GM12878 (cell line): Measurements from ENCODE around the gene DNAI2. TPM values are rescaled to one million over a fixed set of nuclear protein-coding genes. Genes with fewer than 3 reads are reported as not detected.

ENCODE experiments used
- ATAC-seq: fragments of 200-7000 bp; cut with Tn5 transposase; 3 replicates; pipeline ENCODE4 v1.9.1; 2020; ENCODE audit warnings: mild to moderate bottlenecking, moderate library complexity
- BruUV-seq: library from RNA; stranded (reverse); fragments of 400-500 nt; replicated peaks from 2 replicates; lab custom pipeline; 2021; lab: Mats Ljungman, UMichigan
- CTCF ChIA-PET: fragments of 300-600 bp; sonication (Branson Sonifier 250); formaldehyde crosslinking; extraction: SDS; loops from one replicate; lab custom pipeline; 2021; ENCODE audit warnings: inconsistent platforms; lab: Yijun Ruan, JAX
- POLR2A ChIA-PET: fragments of 350-600 bp; formaldehyde crosslinking; extraction: SDS; loops from one replicate; lab custom pipeline; 2021; ENCODE audit warnings: inconsistent platforms; lab: Charles Lee
- RAD21 ChIA-PET: fragments of 300-600 bp; sonication (Branson Sonifier 250); formaldehyde crosslinking; loops from one replicate; lab custom pipeline; 2023; ENCODE audit warnings: antibody characterized with exemption; ENCODE audit not compliant: unreplicated experiment; lab: Charles Lee
- SMC1A ChIA-PET: fragments of 300-600 bp; sonication (Branson Sonifier 250); formaldehyde crosslinking; loops from one replicate; lab custom pipeline; 2023; ENCODE audit not compliant: unreplicated experiment, uncharacterized antibody; lab: Charles Lee
- DNase-seq: peaks from one replicate; pipeline ENCODE4 v3.0.0-alpha.2; 2011; ENCODE audit warnings: low read depth, low spot score
- FAIRE-seq: peaks from 3 replicates; lab custom pipeline; 2011; peaks lifted over from hg19 to GRCh38; lab: Jason Lieb, UNC
- H2AFZ ChIP-seq: 2 replicates; pipeline ENCODE4 v1.6.0; 2011; ENCODE audit warnings: low read depth, low read length, control low read depth; ENCODE audit not compliant: control insufficient read depth
- H3K27ac ChIP-seq: 2 replicates; pipeline ENCODE4 v1.5.1; 2011; ENCODE audit warnings: control low read depth; ENCODE audit not compliant: control insufficient read depth, insufficient read depth
- H3K27me3 ChIP-seq, 2 experiments: replicated peaks in 1 of 2; 2 replicates each; pipeline versions ENCODE4 v1.6.0 to v1.6.1; 2011; ENCODE audit warnings: low read length in 1 of 2; ENCODE audit not compliant: control insufficient read depth in 2 of 2, insufficient read depth in 2 of 2
- H3K36me3 ChIP-seq, 2 experiments: 2 replicates each; pipeline ENCODE4 v1.5.1; 2011; ENCODE audit warnings: low read length in 1 of 2; ENCODE audit not compliant: control insufficient read depth in 2 of 2, insufficient read depth in 2 of 2
- H3K4me1 ChIP-seq: 2 replicates; pipeline ENCODE4 v1.6.1; 2011; ENCODE audit warnings: mild to moderate bottlenecking, low read length, moderate library complexity, mixed read lengths; ENCODE audit not compliant: control insufficient read depth, insufficient read depth
- H3K4me2 ChIP-seq: 2 replicates; pipeline ENCODE4 v1.6.0; 2011; ENCODE audit warnings: control low read depth; ENCODE audit not compliant: control insufficient read depth, insufficient read depth
- H3K4me3 ChIP-seq: fragments of 200-600 bp; sonication (generic); 2 replicates; pipeline ENCODE4 v1.5.1; 2016
- H3K79me2 ChIP-seq: 2 replicates; pipeline ENCODE4 v1.6.0; 2011; ENCODE audit warnings: low read length; ENCODE audit not compliant: control insufficient read depth, insufficient read depth
- H3K9ac ChIP-seq: 2 replicates; pipeline ENCODE4 v1.8.0; 2011; ENCODE audit warnings: low read length, control low read depth, mixed read lengths; ENCODE audit not compliant: control insufficient read depth, insufficient read depth
- H3K9me3 ChIP-seq: replicated peaks from 3 replicates; pipeline ENCODE4 v1.5.1; 2011; ENCODE audit warnings: mild to moderate bottlenecking, low read length; ENCODE audit not compliant: control insufficient read depth, insufficient read depth
- H4K20me1 ChIP-seq: 2 replicates; pipeline ENCODE4 v1.6.0; 2011; ENCODE audit not compliant: control insufficient read depth, insufficient read depth
- ASH2L ChIP-seq: fragments of 300-600, 200-600 bp; sonication (generic); IDR thresholded peaks from 2 replicates; pipeline ENCODE4 v1.6.1; 2017; ENCODE audit warnings: low read depth, mild to moderate bottlenecking, borderline replicate concordance
- CBX3 ChIP-seq: fragments of 200-600 bp; sonication (generic); IDR thresholded peaks from 2 replicates; pipeline ENCODE4 v1.6.1; 2016; ENCODE audit warnings: low read depth, borderline replicate concordance
- CBX5 ChIP-seq: sonication (generic); IDR thresholded peaks from 2 replicates; pipeline ENCODE4 v1.6.1; 2016; ENCODE audit warnings: low read depth, moderate library complexity, mild to moderate bottlenecking, inconsistent platforms
- HDAC2 ChIP-seq: fragments of 200-600 bp; sonication (generic); IDR thresholded peaks from 2 replicates; pipeline ENCODE4 v1.6.1; 2017
- HDGF ChIP-seq: fragments of 450-650 bp; IDR thresholded peaks from 2 replicates; pipeline ENCODE4 v1.6.1; 2016; ENCODE audit warnings: antibody characterized with exemption
- NFYA ChIP-seq: IDR thresholded peaks from 2 replicates; pipeline ENCODE4 v1.6.1; 2011; ENCODE audit warnings: low read depth, mild to moderate bottlenecking, low read length, improper control_type of control experiment, borderline replicate concordance
- RAD51 ChIP-seq: fragments of 450-650 bp; IDR thresholded peaks from 2 replicates; pipeline ENCODE4 v1.6.1; 2016; ENCODE audit warnings: moderate library complexity, mild to moderate bottlenecking, inconsistent platforms
- ZNF217 ChIP-seq: fragments of 450-650 bp; IDR thresholded peaks from 2 replicates; pipeline ENCODE4 v1.6.1; 2017; ENCODE audit warnings: antibody characterized with exemption, mild to moderate bottlenecking
- ZNF24 ChIP-seq: fragments of 450-650 bp; IDR thresholded peaks from 2 replicates; pipeline ENCODE4 v1.6.1; 2017; ENCODE audit warnings: antibody characterized with exemption, mild to moderate bottlenecking
- WGBS: methylation state at CpG from one replicate; pipeline ENCODE4 v1.1.6; 2016; ENCODE audit warnings: low lambda C conversion rate; ENCODE audit not compliant: insufficient replicate concordance, insufficient coverage; ENCODE audit errors: missing lambda C conversion rate; 5-methylcytosine and 5-hydroxymethylcytosine counted together
- in situ Hi-C: fragments of 300-500 bp; cut with MboI; formaldehyde crosslinking; loops from 9 replicates; pipeline ENCODE4 v1.14.3; 2018; ENCODE audit warnings: mixed read lengths
- intact Hi-C: fragments of 100-400 bp; cut with micrococcal nuclease; formaldehyde crosslinking; loops from one replicate; pipeline ENCODE4 v1.14.2; 2022; ENCODE audit not compliant: unreplicated experiment
- polyA plus RNA-seq, 11 experiments: library from polyadenylated mRNA; depleted of rRNA in 4 of 11; unstranded in 6 of 11; stranded (reverse) in 5 of 11; fragments of >200 nt; fragmentation: Nextera tagmentation in 4 of 11; fragmentation: Illumina TruSeq in 1 of 11; extraction: Ambion mirVana in 4 of 11; extraction: Trizol in 1 of 11; gene quantifications; 1 replicate in 1 of 11; 2 replicates in 10 of 11; pipeline versions ENCODE4 v1.2.1 to v1.2.3, GENCODE V29; 2011 to 2016; ENCODE audit warnings: inconsistent platforms in 2 of 11, missing spikeins in 2 of 11, low read depth in 1 of 11
- total RNA-seq, 4 experiments: library from RNA; depleted of rRNA in 3 of 4; stranded (reverse); fragments of >200 nt in 3 of 4; fragmentation: Illumina TruSeq in 1 of 4; extraction: Trizol in 1 of 4; gene quantifications; 2 replicates each; pipeline versions ENCODE4 v1.2.1 to v1.2.3, GENCODE V29; 2013 to 2021
- TF ChIP-seq, protein P1 (sequence below): IDR thresholded peaks from 2 replicates; pipeline ENCODE4 v1.6.1; 2011; ENCODE audit warnings: borderline replicate concordance, low read depth, mild to moderate bottlenecking, moderate library complexity, mixed read lengths, low read length; ENCODE audit not compliant: insufficient read depth; ENCODE audit errors: extremely low read length
- TF ChIP-seq, protein P2 (sequence below): fragments of 450-650 bp; IDR thresholded peaks from 2 replicates; pipeline ENCODE4 v1.6.1; 2017; ENCODE audit warnings: mild to moderate bottlenecking, moderate library complexity

The DNAI2 gene
- total and polyA plus RNA-seq, 10 of the 15 experiments (the other 5 are each of a cell fraction or from before 2014, with no cell fraction given), result 0.04 to 1.8 (median 0.13) TPM

DNA sequence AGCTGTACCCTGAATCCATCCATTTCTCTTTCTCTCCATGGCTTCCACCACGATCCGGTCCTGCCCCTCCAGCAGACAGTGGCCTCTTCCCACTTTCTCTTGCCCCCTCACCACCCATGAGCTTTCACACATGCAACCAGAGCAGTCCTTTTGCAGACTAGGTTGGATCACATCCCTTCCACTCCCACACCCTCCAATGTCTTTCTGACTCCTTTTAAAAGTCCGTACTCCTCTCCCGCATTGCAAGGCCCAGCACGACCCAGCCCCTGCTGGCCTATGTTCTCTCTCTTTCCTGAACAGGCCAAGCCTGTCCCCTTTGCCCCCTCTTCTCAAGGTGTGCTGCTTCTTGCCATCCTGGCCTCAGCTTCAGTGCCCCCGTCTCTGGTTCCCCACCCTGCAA, 22.5 kb upstream of the DNAI2 start:
- H3K4me2 ChIP-seq, result no peak overlapping the region
- ChIA-PET POLR2A (interaction anchor here (0.6 kb wide), 1 partner anchor 12 kb away, joined by 3 read pairs; no protein-coding TSS in a partner anchor), RAD21 (no interaction called here), SMC1A (no interaction called here), CTCF (no interaction called here)
- H3K4me1 ChIP-seq, result no peaks in the 10 kb centered on the region
- no peaks in the 10 kb centered on the region for H4K20me1 ChIP-seq
- H2AFZ ChIP-seq, result no peak overlapping the region
- intact Hi-C loops, result no loop called here
- no peak for TF ChIP-seq ZNF217
- no peak for TF ChIP-seq ZNF24
- TF ChIP-seq, protein P1, sequence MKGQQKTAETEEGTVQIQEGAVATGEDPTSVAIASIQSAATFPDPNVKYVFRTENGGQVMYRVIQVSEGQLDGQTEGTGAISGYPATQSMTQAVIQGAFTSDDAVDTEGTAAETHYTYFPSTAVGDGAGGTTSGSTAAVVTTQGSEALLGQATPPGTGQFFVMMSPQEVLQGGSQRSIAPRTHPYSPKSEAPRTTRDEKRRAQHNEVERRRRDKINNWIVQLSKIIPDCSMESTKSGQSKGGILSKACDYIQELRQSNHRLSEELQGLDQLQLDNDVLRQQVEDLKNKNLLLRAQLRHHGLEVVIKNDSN, result no peak
- no TSS peak for BruUV-seq
- FAIRE-seq (no peak), DNase-seq (no peak), ATAC-seq (no peak)
- no peaks in the 10 kb centered on the region for H3K27me3 ChIP-seq
- no peak overlapping the region for H3K9ac ChIP-seq
- peaks cover 0 to 5% of the 10 kb centered on the region in 2 experiments; a peak in 1 of 4 replicates for H3K36me3 ChIP-seq
- no peaks in the 10 kb centered on the region for H3K79me2 ChIP-seq
- in situ Hi-C loops, result no loop called here
- 62% methylated on average over 4 of the region's 6 CpGs for WGBS
- H3K27ac ChIP-seq, result no peak overlapping the region
- no peaks in the 10 kb centered on the region; the same call in 2 of the 3 replicates for H3K9me3 ChIP-seq
- H3K4me3 ChIP-seq, result no peak overlapping the region

DNA sequence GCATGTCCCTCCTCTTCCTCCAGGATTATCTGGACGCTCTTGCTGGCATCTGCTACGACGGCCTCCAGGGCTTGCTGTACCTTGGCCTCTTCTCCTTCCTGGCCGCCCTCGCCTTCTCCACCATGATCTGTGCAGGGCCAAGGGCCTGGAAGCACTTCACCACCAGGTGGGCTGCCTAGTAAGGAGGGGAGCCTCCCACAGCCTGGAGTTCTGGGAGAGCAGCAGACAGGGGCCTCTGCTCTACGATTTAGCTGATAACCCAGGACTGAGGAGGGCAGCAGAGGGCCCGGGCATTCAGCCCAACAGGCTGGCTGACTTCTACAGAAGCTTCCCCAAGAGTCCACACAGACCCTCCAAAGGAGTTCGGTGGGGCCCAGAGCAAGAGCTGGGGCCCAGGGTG, 21.8 kb upstream of the DNAI2 start:
- SMC1A ChIA-PET, result no interaction called here
- CTCF ChIA-PET, result no interaction called here
- DNase-seq, result no peak
- intact Hi-C loops, result no loop called here
- Histone ChIP-seq H2AFZ (no peak overlapping the region), H3K27ac (no peak overlapping the region), H3K4me1 (no peaks in the 10 kb centered on the region), H3K9me3 (no peaks in the 10 kb centered on the region), H3K79me2 (no peaks in the 10 kb centered on the region), H3K9ac (no peak overlapping the region), H3K4me3 (no peak overlapping the region), H4K20me1 (no peaks in the 10 kb centered on the region), H3K36me3 (peaks cover 0 to 5% of the 10 kb centered on the region in 2 experiments; a peak in 1 of 4 replicates), H3K4me2 (no peak overlapping the region), H3K27me3 (no peaks in the 10 kb centered on the region)
- in situ Hi-C loops, result no loop called here
- POLR2A ChIA-PET, result no interaction called here
- ATAC-seq, result no peak
- RAD21 ChIA-PET, result no interaction called here
- WGBS, result 51% methylated on average over 8 of the region's 8 CpGs
- BruUV-seq, result no TSS peak
- FAIRE-seq, result no peak
- TF ChIP-seq RAD51 (no peak), HDGF (no peak), CBX5 (no peak), NFYA (no peak), CBX3 (no peak), HDAC2 (no peak), ASH2L (no peak)
- TF ChIP-seq, protein P2, sequence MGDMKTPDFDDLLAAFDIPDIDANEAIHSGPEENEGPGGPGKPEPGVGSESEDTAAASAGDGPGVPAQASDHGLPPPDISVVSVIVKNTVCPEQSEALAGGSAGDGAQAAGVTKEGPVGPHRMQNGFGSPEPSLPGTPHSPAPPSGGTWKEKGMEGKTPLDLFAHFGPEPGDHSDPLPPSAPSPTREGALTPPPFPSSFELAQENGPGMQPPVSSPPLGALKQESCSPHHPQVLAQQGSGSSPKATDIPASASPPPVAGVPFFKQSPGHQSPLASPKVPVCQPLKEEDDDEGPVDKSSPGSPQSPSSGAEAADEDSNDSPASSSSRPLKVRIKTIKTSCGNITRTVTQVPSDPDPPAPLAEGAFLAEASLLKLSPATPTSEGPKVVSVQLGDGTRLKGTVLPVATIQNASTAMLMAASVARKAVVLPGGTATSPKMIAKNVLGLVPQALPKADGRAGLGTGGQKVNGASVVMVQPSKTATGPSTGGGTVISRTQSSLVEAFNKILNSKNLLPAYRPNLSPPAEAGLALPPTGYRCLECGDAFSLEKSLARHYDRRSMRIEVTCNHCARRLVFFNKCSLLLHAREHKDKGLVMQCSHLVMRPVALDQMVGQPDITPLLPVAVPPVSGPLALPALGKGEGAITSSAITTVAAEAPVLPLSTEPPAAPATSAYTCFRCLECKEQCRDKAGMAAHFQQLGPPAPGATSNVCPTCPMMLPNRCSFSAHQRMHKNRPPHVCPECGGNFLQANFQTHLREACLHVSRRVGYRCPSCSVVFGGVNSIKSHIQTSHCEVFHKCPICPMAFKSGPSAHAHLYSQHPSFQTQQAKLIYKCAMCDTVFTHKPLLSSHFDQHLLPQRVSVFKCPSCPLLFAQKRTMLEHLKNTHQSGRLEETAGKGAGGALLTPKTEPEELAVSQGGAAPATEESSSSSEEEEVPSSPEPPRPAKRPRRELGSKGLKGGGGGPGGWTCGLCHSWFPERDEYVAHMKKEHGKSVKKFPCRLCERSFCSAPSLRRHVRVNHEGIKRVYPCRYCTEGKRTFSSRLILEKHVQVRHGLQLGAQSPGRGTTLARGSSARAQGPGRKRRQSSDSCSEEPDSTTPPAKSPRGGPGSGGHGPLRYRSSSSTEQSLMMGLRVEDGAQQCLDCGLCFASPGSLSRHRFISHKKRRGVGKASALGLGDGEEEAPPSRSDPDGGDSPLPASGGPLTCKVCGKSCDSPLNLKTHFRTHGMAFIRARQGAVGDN, result no peak
